Motor neuron (in vitro differentiated cells): ENCODE measurements around the gene OR2W3. TPM values are rescaled to one million over a fixed set of nuclear protein-coding genes. Genes with fewer than 3 reads are reported as not detected.

ENCODE experiments used
- ATAC-seq, 8 experiments: fragments of 200-7000 bp; cut with Tn5 transposase; replicated peaks in 6 of 8; 2 replicates each; pipeline ENCODE4 v1.8.0; 2021; ENCODE audit warnings: mild to moderate bottlenecking in 8 of 8, moderate library complexity in 8 of 8
- H3K27ac ChIP-seq, 2 donors: fragments of 250-450 bp; sonication (Bioruptor Pico); 2 replicates each; pipeline ENCODE4 v1.9.0; 2021; ENCODE audit warnings: antibody characterized with exemption in 2 of 2, mild to moderate bottlenecking in 2 of 2, moderate library complexity in 1 of 2
- H3K4me1 ChIP-seq, 2 donors: fragments of 250-450 bp; sonication (Bioruptor Pico); replicated peaks in 1 of 2; 2 replicates each; pipeline ENCODE4 v1.6.1; 2021; ENCODE audit warnings: antibody characterized with exemption in 2 of 2, mild to moderate bottlenecking in 2 of 2, moderate library complexity in 1 of 2
- H3K4me3 ChIP-seq, 5 donors: fragments of 250-450 bp; sonication (Bioruptor Pico); 2 replicates each; pipeline ENCODE4 v1.9.0; 2021; ENCODE audit warnings: antibody characterized with exemption in 5 of 5, mild to moderate bottlenecking in 5 of 5, moderate library complexity in 4 of 5
- WGBS, 10 experiments: fragments of 450-650 bp; shearing (Covaris generic); methylation state at CpG; one replicate each; pipeline ENCODE4 v1.0.0; 2022; 5-methylcytosine and 5-hydroxymethylcytosine counted together
- in situ Hi-C, 9 experiments: fragments of 400-800 bp; cut with MboI; loops; one replicate each; pipeline ENCODE4 v1.15.0; 2021; ENCODE audit warnings: low sequenced_read_pairs in 9 of 9, low pct_unique_long_range_greater_than_20kb in 2 of 9; ENCODE audit not compliant: unreplicated experiment in 9 of 9
- total RNA-seq, 8 experiments: library from RNA; unstranded; fragments of 300-600 nt; gene quantifications; 2 replicates each; pipeline versions ENCODE4 v1.2.3 to v1.2.4, GENCODE V29; 2022

The OR2W3 gene
- total RNA-seq = 1 to 10 TPM in 1 of 8 experiments, under 1 TPM in 7; 0.33 to 1.0 (median 0.51) TPM

GRCh38 chr1:247895163-247895637 is at the start of gene OR2W3:
Gene OR2W3 (plus strand): TSS chr1:247895587. CDS start chr1:247895587, 0 bp downstream.
- no peaks in the 10 kb centered on the region for H3K4me1 ChIP-seq
- 0 to 88% (median 21%) methylated on average over 1 to 2 of the region's 2 CpGs; no CpG with 5 or more reads in 2 of the 10 experiments for WGBS, 10 experiments
- ATAC-seq = no peak
- in situ Hi-C loops = no loop called here
- no peak within 1 kb of the TSS for H3K4me3 ChIP-seq
- no peak within 1 kb of the TSS for H3K27ac ChIP-seq

GRCh38 chr1:247845693-247846017 is 49.7 kb upstream of the OR2W3 start:
- Histone ChIP-seq H3K4me1 (no peaks in the 10 kb centered on the region), H3K27ac (no peak overlapping the region), H3K4me3 (no peak overlapping the region)
- in situ Hi-C loops = no loop called here
- WGBS, 10 experiments = 0 to 86% (median 40%) methylated on average over 1 to 5 of the region's 5 CpGs; no CpG with 5 or more reads in 1 of the 10 experiments
- ATAC-seq = no peak

- WGBS, 10 experiments = 8 to 93% (median 80%) methylated on average over 1 to 7 of the region's 7 CpGs
- in situ Hi-C loops = no loop called here
- Histone ChIP-seq H3K4me3 (no peak overlapping the region), H3K4me1 (no peaks in the 10 kb centered on the region), H3K27ac (no peak overlapping the region)
- no peak for ATAC-seq
These were observed 47.0 kb upstream of the OR2W3 start for GRCh38 chr1:247848346-247848745.

GRCh38 chr1:247849616-247850015 is 45.8 kb upstream of the OR2W3 start:
- WGBS, 10 experiments = 0 to 100% (median 77%) methylated on average over 1 of the region's 1 CpG; no CpG with 5 or more reads in 1 of the 10 experiments

GRCh38 chr1:247854899-247855545 is 40.4 kb upstream of the OR2W3 start:
- WGBS, 10 experiments = 17 to 91% (median 78%) methylated on average over 1 to 9 of the region's 14 CpGs; no CpG with 5 or more reads in 1 of the 10 experiments
- H3K4me3 ChIP-seq = no peak overlapping the region
- no peak overlapping the region for H3K27ac ChIP-seq
- in situ Hi-C loops = no loop called here
- no peaks in the 10 kb centered on the region for H3K4me1 ChIP-seq
- ATAC-seq = no peak

More at GRCh38 chr1:247849616-247850015, 45.8 kb upstream of the OR2W3 start:
- H3K4me3 ChIP-seq = no peak overlapping the region
- no peak for ATAC-seq
- in situ Hi-C loops = no loop called here
- H3K4me1 ChIP-seq = no peaks in the 10 kb centered on the region
- H3K27ac ChIP-seq = no peak overlapping the region

- no peaks in the 10 kb centered on the region for H3K4me1 ChIP-seq
- no peak overlapping the region for H3K27ac ChIP-seq
- in situ Hi-C loops = no loop called here
- no peak overlapping the region for H3K4me3 ChIP-seq
- no peak for ATAC-seq
- 15 to 100% (median 88%) methylated on average over 1 to 4 of the region's 4 CpGs; no CpG with 5 or more reads in 1 of the 10 experiments for WGBS, 10 experiments
These were observed 39.5 kb upstream of the OR2W3 start for GRCh38 chr1:247855911-247856310.

GRCh38 chr1:247857069-247857984 is 38.1 kb upstream of the OR2W3 start, which contains the start of gene TRIM58:
Gene TRIM58 (plus strand): TSS chr1:247857187. CDS start chr1:247857247, 60 bp downstream.
- in situ Hi-C loops = no loop called here
- H3K4me1 ChIP-seq = no peaks in the 10 kb centered on the region
- ATAC-seq = peak in 7 of 8 experiments; percentile 27 to 95 (median 94)
- no peak within 1 kb of the TSS for H3K27ac ChIP-seq
- WGBS, 10 experiments = 0 to 36% (median 2%) methylated on average over 2 to 29 of the region's 109 CpGs; no CpG with 5 or more reads in 5 of the 10 experiments
- H3K4me3 ChIP-seq = peak within 1 kb of the TSS; percentile 41 to 69 (median 56)

- WGBS, 10 experiments = 22 to 100% (median 63%) methylated on average over 1 to 15 of the region's 15 CpGs
- H3K4me1 ChIP-seq = no peaks in the 10 kb centered on the region
- ATAC-seq = no peak
- no peak overlapping the region for H3K27ac ChIP-seq
- in situ Hi-C loops = no loop called here
- peak overlapping the region; percentile 41 to 69 (median 56) for H3K4me3 ChIP-seq
These were observed 37.3 kb upstream of the OR2W3 start for GRCh38 chr1:247857985-247858619.

GRCh38 chr1:247862756-247863155 is 32.6 kb upstream of the OR2W3 start:
- whole genome bisulfite sequencing, 10 experiments = 32 to 92% (median 79%) methylated on average over 2 to 4 of the region's 4 CpGs; no CpG with 5 or more reads in 5 of the 10 experiments
- in situ Hi-C loops = no loop called here
- Histone ChIP-seq H3K4me3 (no peak overlapping the region), H3K27ac (no peak overlapping the region), H3K4me1 (no peaks in the 10 kb centered on the region)
- ATAC-seq = no peak

GRCh38 chr1:247864644-247865043 is 30.7 kb upstream of the OR2W3 start:
- Histone ChIP-seq H3K27ac (peak overlapping the region in 1 of 2 donors; percentile 32), H3K4me1 (no peaks in the 10 kb centered on the region), H3K4me3 (no peak overlapping the region)
- in situ Hi-C loops = no loop called here
- no peak for ATAC-seq
- 0 to 93% (median 70%) methylated on average over 1 to 14 of the region's 17 CpGs; no CpG with 5 or more reads in 5 of the 10 experiments for WGBS, 10 experiments

GRCh38 chr1:247865416-247865815 is 30.0 kb upstream of the OR2W3 start:
- in situ Hi-C loops = no loop called here
- Histone ChIP-seq H3K4me3 (no peak overlapping the region), H3K27ac (no peak overlapping the region), H3K4me1 (no peaks in the 10 kb centered on the region)
- WGBS, 10 experiments = 0 to 91% (median 78%) methylated on average over 1 to 6 of the region's 6 CpGs
- no peak for ATAC-seq

- Histone ChIP-seq H3K27ac (no peak overlapping the region), H3K4me1 (no peaks in the 10 kb centered on the region), H3K4me3 (no peak overlapping the region)
- no peak for ATAC-seq
- WGBS, 10 experiments = 58 to 90% (median 79%) methylated on average over 2 to 8 of the region's 9 CpGs; no CpG with 5 or more reads in 4 of the 10 experiments
- in situ Hi-C loops = no loop called here
These were observed 12.0 kb upstream of the OR2W3 start for GRCh38 chr1:247883346-247883745.
